ENCODE measurements around the gene TOMM40L. TPM values are rescaled to one million over a fixed set of nuclear protein-coding genes. Genes with fewer than 3 reads are reported as not detected.

The TOMM40L gene
- total RNA-seq, 1 experiment from 2014 or later, result 9.2 TPM

DNA sequence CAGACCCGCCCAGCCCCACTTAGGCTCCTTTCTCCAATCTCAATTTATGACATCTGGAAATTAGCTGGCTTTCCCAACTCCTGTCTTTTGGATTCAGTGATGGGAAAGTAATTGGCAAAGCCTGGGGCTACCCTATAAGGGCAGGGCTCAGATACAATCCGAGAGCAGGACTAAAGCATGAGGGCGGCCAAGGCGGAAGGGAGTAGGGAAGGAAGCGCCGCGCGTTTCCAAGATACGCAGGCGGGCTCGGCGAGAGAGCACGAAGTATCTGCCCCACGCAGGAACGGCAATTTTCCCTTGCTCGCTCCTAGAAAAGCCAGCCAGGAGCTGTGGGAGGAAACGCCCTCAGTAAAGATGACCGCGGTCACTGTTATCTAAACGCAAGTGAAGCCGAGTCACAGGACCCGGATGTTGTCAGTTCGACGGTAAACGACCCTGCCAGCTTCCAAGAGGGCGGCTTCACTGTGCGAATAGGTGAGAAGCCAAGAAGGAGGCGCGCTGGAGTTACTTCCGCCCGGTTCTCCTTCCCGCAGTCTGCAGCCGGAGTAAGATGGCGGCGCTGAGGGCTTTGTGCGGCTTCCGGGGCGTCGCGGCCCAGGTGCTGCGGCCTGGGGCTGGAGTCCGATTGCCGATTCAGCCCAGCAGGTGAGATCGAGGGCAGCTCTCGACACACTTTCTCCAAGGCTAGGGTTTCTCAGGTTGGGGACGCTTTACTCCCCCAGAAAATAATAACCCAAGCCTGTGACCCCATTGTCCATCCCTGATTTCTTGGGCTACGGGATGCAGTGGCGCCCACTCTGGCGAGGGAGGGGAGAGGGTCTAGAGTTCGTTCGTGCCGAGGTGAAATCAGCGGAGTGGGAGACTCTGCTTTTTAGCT lies 23.8 kb upstream of the TOMM40L start, which contains the start of gene NDUFS2:
Gene NDUFS2 (plus strand): TSS at position 532 of the 877 bp plus-strand sequence. CDS start 19 bp downstream, at position 551.
- in situ Hi-C loops (cut with HindIII; ENCODE audit: low pct_unique_long_range_greater_than_20kb, low sequenced_read_pairs) (loop anchor here (25.0 kb wide), 1 partner anchor 185 kb away; no protein-coding TSS in a partner anchor), intact Hi-C loops (cut with micrococcal nuclease; ENCODE audit: unreplicated experiment) (no loop called here)
- POLR2A ChIA-PET, result interaction anchor here (0.6 to 2.0 kb wide), 4 partner anchors 17 to 142 kb away, joined by 3 to 11 read pairs (median 3); partner anchors contain the start of gene TOMM40L
- no peaks in the 10 kb centered on the region for H3K9me3 ChIP-seq (ENCODE audit: control insufficient read depth, insufficient read depth, low read depth, low read length)
- H3K27ac ChIP-seq (ENCODE audit: low read length), result peak within 1 kb of the TSS; percentile 96
- H3K4me1 ChIP-seq (ENCODE audit: control insufficient read depth, insufficient read depth, low read length), result peaks cover 38% of the 10 kb centered on the region
- H3K36me3 ChIP-seq (ENCODE audit: control insufficient read depth, insufficient read depth, low read length), result peaks cover 8% of the 10 kb centered on the region
- no peak for TF ChIP-seq TCF7L2 (IDR thresholded peaks at IDR 0.05; ENCODE audit: low read depth, low read length)
- TF ChIP-seq SIN3A (IDR thresholded peaks at IDR 0.05; ENCODE audit: borderline replicate concordance, insufficient read depth, low read depth, low read length), result 0 out of 2 replicates have a peak, but pooled peaks have one; percentile 31
- TF ChIP-seq, protein P1, sequence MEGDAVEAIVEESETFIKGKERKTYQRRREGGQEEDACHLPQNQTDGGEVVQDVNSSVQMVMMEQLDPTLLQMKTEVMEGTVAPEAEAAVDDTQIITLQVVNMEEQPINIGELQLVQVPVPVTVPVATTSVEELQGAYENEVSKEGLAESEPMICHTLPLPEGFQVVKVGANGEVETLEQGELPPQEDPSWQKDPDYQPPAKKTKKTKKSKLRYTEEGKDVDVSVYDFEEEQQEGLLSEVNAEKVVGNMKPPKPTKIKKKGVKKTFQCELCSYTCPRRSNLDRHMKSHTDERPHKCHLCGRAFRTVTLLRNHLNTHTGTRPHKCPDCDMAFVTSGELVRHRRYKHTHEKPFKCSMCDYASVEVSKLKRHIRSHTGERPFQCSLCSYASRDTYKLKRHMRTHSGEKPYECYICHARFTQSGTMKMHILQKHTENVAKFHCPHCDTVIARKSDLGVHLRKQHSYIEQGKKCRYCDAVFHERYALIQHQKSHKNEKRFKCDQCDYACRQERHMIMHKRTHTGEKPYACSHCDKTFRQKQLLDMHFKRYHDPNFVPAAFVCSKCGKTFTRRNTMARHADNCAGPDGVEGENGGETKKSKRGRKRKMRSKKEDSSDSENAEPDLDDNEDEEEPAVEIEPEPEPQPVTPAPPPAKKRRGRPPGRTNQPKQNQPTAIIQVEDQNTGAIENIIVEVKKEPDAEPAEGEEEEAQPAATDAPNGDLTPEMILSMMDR (IDR thresholded peaks at IDR 0.05), result no peak
- peak; percentile 86 for TF ChIP-seq POLR2AphosphoS5 (IDR thresholded peaks at IDR 0.05; ENCODE audit: low read depth, low read length)
- TF ChIP-seq REST (IDR thresholded peaks at IDR 0.05; ENCODE audit: insufficient read depth in 1 of 2, low read depth in 2 of 2, low read length in 1 of 2), result no peak; a peak in 1 of 4 replicates
- peak within 1 kb of the TSS; percentile 72 to 98 for H3K4me3 ChIP-seq (ENCODE audit: low read depth in 2 of 2, low read length in 2 of 2)
- BruUV-seq (replicated peaks), result TSS peak; percentile 87
- ATAC-seq (peak; percentile 97), DNase-seq (ENCODE audit: low read depth, low spot score) (peak; percentile 89)
- CTCF ChIA-PET, result interaction anchor here (0.5 to 1.0 kb wide), 5 partner anchors 28 to 180 kb away, joined by 3 read pairs; no protein-coding TSS in a partner anchor
- no peaks in the 10 kb centered on the region for H3K27me3 ChIP-seq (ENCODE audit: control insufficient read depth, insufficient read depth, low read length)

DNA sequence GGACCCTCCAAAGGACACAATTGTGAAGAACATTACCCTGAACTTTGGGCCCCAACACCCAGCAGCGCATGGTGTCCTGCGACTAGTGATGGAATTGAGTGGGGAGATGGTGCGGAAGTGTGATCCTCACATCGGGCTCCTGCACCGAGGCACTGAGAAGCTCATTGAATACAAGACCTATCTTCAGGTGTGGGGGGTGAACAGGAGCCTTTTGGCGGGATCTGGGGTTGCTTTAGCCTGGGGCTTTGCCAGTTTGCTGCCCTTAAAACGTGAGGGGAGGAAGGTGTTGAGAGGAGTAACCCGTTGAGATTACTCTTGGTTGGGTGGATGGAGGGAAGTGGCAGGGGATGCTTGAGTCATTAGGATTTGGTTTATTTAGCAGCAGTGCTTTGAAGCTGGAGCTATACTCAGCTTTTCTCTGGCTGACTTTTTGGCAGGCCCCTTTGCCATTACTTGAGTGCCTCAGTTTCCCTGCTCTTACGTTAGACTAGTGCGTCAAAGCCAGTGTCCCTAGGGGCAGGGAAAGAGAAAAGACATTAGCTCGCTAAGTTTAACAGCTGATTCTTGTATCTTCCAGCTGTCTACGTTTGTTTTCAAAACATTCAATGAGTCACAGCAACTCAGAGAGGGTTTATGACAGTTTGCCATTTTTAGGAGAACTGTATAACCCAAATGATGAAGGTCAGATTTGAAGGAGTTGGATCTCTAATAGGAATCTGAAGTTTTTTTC lies 19.3 kb upstream of the TOMM40L start:
- POLR2A ChIA-PET, result interaction anchor here (0.6 to 1.0 kb wide), 2 partner anchors 19 to 167 kb away, joined by 5 to 10 read pairs; partner anchors contain the start of gene TOMM40L
- DNase-seq (ENCODE audit: low read depth, low spot score), result no peak
- H3K27ac ChIP-seq (ENCODE audit: low read length), result no peak overlapping the region
- H3K4me3 ChIP-seq (ENCODE audit: low read depth in 2 of 2, low read length in 2 of 2), result no peak overlapping the region
- TF ChIP-seq, protein P1 (IDR thresholded peaks at IDR 0.05), result no peak
- TF ChIP-seq REST (IDR thresholded peaks at IDR 0.05; ENCODE audit: insufficient read depth in 1 of 2, low read depth in 2 of 2, low read length in 1 of 2) (no peak), TCF7L2 (IDR thresholded peaks at IDR 0.05; ENCODE audit: low read depth, low read length) (no peak), POLR2AphosphoS5 (IDR thresholded peaks at IDR 0.05; ENCODE audit: low read depth, low read length) (no peak), SIN3A (IDR thresholded peaks at IDR 0.05; ENCODE audit: borderline replicate concordance, insufficient read depth, low read depth, low read length) (no peak)
- no TSS peak for BruUV-seq (replicated peaks)
- CTCF ChIA-PET, result no interaction called here
- intact Hi-C loops (cut with micrococcal nuclease; ENCODE audit: unreplicated experiment) (no loop called here), in situ Hi-C loops (cut with HindIII; ENCODE audit: low pct_unique_long_range_greater_than_20kb, low sequenced_read_pairs) (loop anchor here (25.0 kb wide), 1 partner anchor 181 kb away; no protein-coding TSS in a partner anchor)
- ATAC-seq, result no peak
- peaks cover 26% of the 10 kb centered on the region for H3K36me3 ChIP-seq (ENCODE audit: control insufficient read depth, insufficient read depth, low read length)
- no peaks in the 10 kb centered on the region for H3K9me3 ChIP-seq (ENCODE audit: control insufficient read depth, insufficient read depth, low read depth, low read length)
- H3K4me1 ChIP-seq (ENCODE audit: control insufficient read depth, insufficient read depth, low read length), result peaks cover 2% of the 10 kb centered on the region
- no peaks in the 10 kb centered on the region for H3K27me3 ChIP-seq (ENCODE audit: control insufficient read depth, insufficient read depth, low read length)

Measured in Panc1 (cell line).